Activated CD8-positive, alpha-beta memory T cell treated with anti-CD3 and anti-CD28 coated beads for 24 hours (primary cell): ENCODE results near the gene NUP153.
"Not testable (repeated sequence)": the region's sequence is repeated elsewhere in the genome, so short reads cannot be mapped to it uniquely, and the experiment has no call there.

Experiments
- DNase-seq: peaks from one replicate; pipeline ENCODE4 v3.0.0-alpha.2; 2020

The NUP153 gene

GRCh38 chr6:17706580-17707370 is at the start of gene NUP153:
NUP153 (minus strand) TSS chr6:17706925; CDS start chr6:17706387, 538 bp downstream.
- peak; percentile 100 for DNase-seq

DNA sequence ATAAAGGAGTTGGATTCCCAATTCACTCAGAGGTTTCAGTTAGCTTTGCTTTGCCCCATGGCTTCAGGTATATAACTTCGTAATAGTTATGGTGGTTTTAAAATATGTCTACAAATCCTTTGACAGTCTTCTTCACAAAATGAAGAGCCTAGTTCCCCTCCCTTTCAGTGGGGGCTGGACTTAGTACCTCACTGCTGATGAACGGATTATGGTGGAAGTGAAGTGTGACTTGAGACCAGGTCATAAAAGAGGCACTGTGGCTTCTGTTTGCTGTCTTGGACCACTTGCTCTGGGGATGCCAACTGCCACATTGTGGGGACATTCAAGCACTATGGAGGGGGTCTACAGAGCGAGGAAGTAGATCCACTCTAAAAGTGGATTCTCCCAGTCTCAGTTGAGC is 47.5 kb upstream of the NUP153 start:
- no peak for DNase-seq

DNA sequence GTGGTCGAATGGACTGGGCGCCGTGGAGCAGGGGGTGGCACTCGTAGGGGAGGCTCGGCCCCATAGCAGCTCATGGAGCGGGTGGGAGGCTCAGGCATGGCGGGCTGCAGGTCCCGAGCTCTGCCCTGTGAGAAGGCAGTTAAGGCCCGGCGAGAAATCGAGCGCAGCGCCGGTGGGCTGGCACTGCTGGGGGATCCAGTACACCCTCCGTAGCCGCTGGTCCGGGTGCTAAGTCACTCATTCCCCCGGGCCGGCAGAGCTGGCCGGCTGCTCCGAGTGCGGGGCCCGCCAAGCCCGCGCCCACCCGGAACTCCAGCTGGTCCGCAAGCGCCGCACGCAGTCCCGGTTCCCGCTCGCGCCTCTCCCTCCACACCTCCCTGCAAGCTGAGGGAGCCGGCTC is 38.6 kb upstream of the NUP153 start:
- DNase-seq: not testable (repeated sequence)

DNA sequence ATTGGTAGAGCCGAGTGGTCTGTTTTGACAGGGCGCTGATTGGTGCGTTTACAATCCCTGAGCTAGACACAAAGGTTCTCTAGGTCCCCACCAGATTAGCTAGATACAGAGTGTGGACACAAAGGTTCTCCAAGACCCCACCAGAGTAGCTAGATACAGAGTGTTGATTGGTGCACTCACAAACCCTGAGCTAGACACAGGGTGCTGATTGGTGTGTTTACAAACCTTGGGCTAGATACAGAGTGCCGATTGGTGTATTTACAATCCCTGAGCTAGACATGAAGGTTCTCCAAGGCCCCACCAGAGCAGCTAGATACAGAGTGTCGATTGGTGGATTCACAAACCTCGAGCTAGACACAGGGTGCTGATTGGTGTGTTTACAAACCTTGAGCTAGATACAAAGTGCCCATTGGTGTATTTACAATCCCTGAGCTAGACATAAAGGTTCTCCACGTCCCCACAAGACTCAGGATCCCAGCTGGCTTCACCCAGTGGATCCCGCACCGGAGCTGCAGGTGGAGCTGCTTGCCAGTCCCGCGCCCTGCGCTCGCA is 38.1 kb upstream of the NUP153 start:
- not testable (repeated sequence) for DNase-seq

DNA sequence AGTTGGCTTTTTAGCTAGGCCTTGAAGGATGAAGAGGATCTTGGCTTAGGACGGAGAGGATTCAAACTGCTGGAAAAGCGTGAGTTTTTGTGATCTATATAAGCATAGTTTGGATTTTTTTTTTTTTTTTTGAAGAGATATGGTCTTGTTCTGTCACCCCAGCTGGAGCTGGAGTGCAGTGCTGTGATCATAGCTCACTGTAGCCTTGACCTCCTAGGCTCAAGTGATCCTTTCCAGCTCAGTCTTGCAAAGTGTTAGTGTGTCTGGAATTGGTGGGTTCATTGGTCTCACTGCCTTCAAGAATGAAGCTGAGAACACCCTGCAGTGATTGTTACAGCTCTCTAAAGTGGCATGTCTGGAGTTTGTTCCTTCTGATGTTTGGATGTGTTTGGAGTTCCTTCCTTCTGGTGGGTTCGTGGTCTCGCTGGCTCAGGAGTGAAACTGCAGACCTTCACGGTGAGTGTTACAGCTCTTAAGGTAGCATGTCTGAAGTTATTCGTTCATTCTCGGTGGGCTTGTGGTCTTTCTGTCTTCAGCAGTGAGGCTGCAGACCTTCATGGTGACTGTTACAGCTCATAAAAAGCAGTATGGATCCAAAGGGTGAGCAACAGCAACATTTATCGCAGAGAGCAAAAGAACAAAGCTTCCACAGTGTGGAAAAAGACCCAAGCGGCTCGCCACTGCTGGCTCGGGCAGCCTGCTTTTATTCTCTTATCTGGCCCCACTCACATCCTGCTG is 37.5 kb upstream of the NUP153 start:
- DNase-seq: no peak

DNA sequence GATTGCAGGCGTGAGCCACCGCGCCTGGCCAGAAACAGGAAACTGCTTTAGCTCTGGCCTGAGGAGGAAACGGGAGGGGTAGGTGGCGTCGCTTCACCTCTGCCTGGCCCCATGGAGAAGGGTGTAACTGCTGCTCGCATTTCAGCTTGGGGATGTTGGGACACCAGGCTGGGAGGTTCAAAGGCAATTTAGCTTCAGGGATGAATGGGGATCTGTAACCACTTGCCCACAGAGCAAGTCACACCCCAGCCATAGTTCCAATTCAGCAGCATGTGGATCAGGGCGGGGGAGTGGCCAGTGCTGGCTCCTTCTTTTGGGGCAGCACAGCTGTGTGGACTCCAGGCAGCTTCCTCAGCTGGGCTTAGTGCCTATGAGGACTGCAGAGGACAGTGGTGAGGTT is 34.8 kb upstream of the NUP153 start:
- no peak for DNase-seq

DNA sequence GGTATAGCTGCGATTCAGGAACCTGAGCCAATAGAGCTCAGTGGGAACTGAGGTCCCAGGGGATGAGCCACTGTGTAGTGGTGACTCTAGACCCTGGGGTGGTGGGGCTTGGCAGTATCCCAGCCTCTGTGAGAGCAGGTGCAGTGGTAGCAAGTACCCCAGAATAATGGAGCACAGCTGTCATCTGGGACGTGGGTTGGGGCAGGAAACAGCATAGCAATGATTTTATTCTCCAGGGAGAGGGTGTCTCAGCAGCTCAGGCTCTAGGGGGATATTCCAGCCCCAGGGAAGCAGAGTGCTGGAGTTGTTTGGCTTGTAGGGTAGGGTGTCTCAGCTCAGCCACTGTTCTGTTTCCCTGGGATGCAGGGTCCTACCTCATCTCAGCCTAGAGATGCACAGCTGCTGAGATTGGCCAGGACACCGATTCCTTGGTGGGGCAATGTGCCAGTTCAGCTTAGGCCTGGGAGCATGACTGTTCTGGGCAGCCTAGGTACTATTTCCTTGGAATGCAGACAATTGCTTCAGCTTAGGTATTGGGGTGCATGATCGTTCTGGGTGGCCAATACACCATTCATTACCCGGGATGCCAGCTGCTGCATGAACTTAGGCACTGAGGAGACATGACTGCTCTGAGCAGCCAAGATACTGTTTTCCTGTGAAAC is 34.0 kb upstream of the NUP153 start:
- DNase-seq: no peak

- no peak for DNase-seq
These were observed 31.1 kb upstream of the NUP153 start for GRCh38 chr6:17737704-17738252.

- DNase-seq: not testable (repeated sequence)
These were observed 28.6 kb upstream of the NUP153 start for GRCh38 chr6:17735311-17735710.

DNA sequence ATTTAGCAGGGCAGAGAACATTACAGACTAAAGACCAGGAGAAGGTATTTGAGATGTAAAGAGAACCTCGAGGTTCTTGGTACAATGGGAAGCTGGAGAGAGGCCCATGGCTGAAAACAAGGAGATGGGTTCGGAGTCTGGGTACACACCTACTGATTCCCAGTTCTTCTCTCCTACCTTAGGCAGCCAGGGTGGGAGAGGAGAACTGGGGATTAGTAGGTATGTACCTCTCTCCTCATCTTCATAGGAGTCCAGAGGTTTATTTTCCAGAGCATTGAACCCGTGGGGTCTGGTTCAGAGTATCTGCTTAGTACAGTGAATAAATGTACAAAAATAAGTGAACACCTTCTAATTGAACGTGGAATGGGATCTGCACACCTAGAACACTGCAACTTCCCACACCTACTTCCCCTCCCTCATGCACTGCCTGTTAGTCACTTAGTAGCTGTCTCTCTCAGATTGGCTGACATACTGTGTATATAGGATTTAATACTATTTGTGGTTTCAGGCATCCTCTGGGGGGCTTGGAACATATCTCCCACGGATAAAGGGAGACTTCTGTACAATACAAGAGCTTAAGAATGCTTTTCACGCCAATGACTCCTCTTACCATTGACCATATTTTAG is 23.5 kb upstream of the NUP153 start:
- DNase-seq: no peak

DNA sequence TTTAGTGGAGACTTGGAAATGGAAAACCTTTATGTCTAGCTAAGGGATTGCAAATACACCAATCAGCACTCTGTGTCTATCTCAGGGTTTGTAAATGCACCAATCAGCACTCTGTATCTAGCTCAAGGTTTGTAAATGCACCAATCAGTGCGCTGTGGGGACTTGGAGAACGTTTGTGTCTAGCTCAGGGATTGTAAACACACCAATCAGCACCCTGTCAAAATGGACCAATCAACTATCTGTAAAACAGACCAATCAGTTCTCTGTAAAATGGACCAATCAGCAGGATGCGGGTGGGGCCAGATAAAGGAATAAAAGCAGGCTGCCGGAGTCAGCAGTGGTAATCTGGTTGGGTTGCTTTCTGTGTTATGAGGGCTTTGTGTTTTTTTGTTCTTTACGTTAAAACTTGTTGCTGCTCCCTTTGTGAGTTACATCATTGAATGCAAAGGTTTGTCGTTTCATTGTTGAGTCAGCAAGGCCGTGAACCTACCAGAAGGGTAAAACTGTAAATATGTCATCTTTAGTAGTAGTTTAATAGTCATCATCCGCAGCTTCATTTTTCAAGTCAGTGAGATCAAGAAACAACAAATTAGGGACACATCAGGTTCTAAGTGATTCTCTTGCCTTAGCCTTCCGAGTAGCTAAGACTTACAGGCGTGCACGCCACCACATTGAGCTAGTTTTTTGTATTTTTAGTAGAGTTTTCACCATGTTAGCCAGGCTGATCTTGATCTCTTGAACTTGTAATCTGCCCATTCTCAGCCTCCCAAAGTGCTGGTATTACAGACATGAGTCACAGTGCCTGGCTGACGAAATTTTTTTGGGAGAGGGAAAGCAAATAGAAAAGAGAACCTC is 22.7 kb upstream of the NUP153 start:
- no peak for DNase-seq

- DNase-seq: no peak
These were observed 22.0 kb upstream of the NUP153 start for GRCh38 chr6:17728551-17729222.

DNA sequence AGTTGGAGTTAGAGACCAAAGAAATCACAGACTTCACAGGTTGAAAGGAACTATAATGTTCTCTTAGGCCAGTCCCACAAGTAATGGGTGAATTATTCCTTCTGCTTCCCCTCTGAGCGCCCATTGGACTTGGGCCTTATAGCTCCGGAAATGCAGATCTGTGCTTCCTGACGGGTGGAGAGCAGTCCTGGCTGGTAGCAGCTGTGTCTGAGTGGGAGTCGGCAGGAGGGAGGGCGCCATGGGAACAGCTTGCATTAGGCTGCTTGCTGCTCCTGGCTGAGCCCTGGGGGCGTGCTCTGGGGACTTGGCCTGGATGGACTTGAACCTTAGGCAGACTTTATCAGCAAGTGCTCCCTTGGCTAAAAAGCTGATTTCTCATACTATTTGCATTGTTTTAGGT is 18.4 kb upstream of the NUP153 start:
- DNase-seq: no peak

DNA sequence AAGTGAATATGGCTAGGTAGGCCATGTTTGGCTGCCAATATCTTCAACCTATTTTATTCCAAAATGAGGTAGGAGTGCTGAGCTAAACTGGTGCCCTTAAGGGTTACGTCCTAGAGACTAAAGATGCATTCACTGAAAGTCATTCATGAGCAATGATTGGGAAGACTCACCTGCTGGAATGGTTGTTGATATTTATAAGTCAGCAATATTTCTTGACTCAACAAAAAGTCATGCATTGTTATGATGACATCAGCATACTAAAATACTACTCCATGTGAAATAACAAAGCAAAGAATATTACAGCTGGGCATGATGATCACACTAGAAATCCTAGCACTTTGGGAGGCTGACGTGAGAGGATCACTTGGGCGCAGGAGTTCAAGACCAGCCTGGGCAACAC is 17.6 kb upstream of the NUP153 start:
- no peak for DNase-seq

GRCh38 chr6:17721671-17722070 is 14.9 kb upstream of the NUP153 start:
- DNase-seq: no peak

- no peak for DNase-seq
These were observed 12.8 kb upstream of the NUP153 start for GRCh38 chr6:17719323-17720041.

DNA sequence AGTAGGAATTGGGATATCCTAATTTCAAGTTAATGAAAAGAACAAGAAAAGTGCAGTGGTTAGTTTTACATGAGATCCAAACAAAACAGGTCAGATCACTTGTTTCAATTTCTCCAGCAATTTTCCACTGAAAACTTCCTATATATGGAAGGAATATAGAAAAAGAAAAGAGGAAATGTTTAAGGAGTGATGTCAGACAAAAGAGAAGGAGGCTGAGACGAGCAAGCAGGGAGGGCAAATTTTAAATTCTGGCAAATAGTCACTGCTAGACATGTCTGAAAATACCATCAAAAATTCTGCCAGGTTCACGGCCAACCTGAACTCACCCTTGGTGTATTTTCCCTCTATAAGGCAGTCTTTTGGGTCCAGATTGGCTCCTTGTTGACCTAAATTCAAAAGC is 9.5 kb upstream of the NUP153 start:
- no peak for DNase-seq

GRCh38 chr6:17714879-17715851 is 8.4 kb upstream of the NUP153 start:
- peak; percentile 61 for DNase-seq

- no peak for DNase-seq
These were observed 7.5 kb upstream of the NUP153 start for GRCh38 chr6:17714177-17714576.
